ENCODE data around the gene LRCH4. TPM values are rescaled to one million over a fixed set of nuclear protein-coding genes. Genes with fewer than 3 reads are reported as not detected.
A peak's percentile ranks its signal among the peaks of the same experiment; 100 is the strongest.

Gene LRCH4
- total RNA-seq, 6 experiments from 2014 or later, result 19.5 to 39.1 (median 24.7) TPM

- Histone ChIP-seq H3K36me3 (peaks cover 0 to 51% (median 22%) of the 10 kb centered on the region in 4 donors), H3K27ac (peak overlapping the region in 2 of 3 donors; percentile 40 to 96), H3K9me3 (no peaks in the 10 kb centered on the region), H3K4me3 (no peak overlapping the region), H3K27me3 (no peaks in the 10 kb centered on the region), H3K4me1 (peaks cover 0 to 53% (median 26%) of the 10 kb centered on the region in 4 donors)
- TF ChIP-seq CTCF (IDR thresholded peaks at IDR 0.05) (peak; percentile 90 to 94 (median 91)), POLR2A (IDR thresholded peaks at IDR 0.05) (no peak)
- ATAC-seq (peak; percentile 16 to 37 (median 30)), DNase-seq (peak in 2 of 3 donors; percentile 79 to 85)
- intact Hi-C loops (cut with DNase I), result loop anchor here (5.0 to 10.0 kb wide), 3 partner anchors 87 to 131 kb away; partner anchors contain the start of genes GIGYF1 (in 1 of the 2) and TSC22D4 (in 1 of the 2)
- 41% methylated on average over 10 of the region's 12 CpGs for WGBS (ENCODE audit: insufficient coverage, low coverage, low lambda C conversion rate, missing lambda C conversion rate)
Observed at GRCh38 chr7:100563809-100564400, 22.0 kb downstream of the LRCH4 start.

GRCh38 chr7:100563100-100563564 lies 22.8 kb downstream of the LRCH4 start:
- peaks cover 0 to 57% (median 23%) of the 10 kb centered on the region in 4 donors for H3K36me3 ChIP-seq
- no peak for TF ChIP-seq CTCF (IDR thresholded peaks at IDR 0.05)
- no peak for TF ChIP-seq POLR2A (IDR thresholded peaks at IDR 0.05)
- intact Hi-C loops (cut with DNase I), result loop anchor here (5.0 to 10.0 kb wide), 3 partner anchors 86 to 132 kb away; partner anchors contain the start of genes GIGYF1 (in 1 of the 2) and TSC22D4 (in 1 of the 2)
- no peaks in the 10 kb centered on the region for H3K9me3 ChIP-seq
- WGBS (ENCODE audit: insufficient coverage, low coverage, low lambda C conversion rate, missing lambda C conversion rate), result 79% methylated on average over 5 of the region's 8 CpGs
- H3K4me1 ChIP-seq, result peaks cover 0 to 47% (median 23%) of the 10 kb centered on the region in 4 donors
- no peak for ATAC-seq
- H3K27ac ChIP-seq, result no peak overlapping the region
- no peak for DNase-seq
- H3K27me3 ChIP-seq, result no peaks in the 10 kb centered on the region
- no peak overlapping the region for H3K4me3 ChIP-seq

- peak in 2 of 3 donors; percentile 43 to 64 for DNase-seq
- TF ChIP-seq CTCF (IDR thresholded peaks at IDR 0.05), result no peak
- no peak for TF ChIP-seq POLR2A (IDR thresholded peaks at IDR 0.05)
- intact Hi-C loops (cut with DNase I), result loop anchor here (5.0 to 10.0 kb wide), 3 partner anchors 85 to 132 kb away; partner anchors contain the start of genes GIGYF1 (in 1 of the 2) and TSC22D4 (in 1 of the 2)
- no peaks in the 10 kb centered on the region for H3K27me3 ChIP-seq
- ATAC-seq, result no peak
- no peak overlapping the region for H3K4me3 ChIP-seq
- H3K27ac ChIP-seq, result peak overlapping the region in 1 of 3 donors; percentile 6
- H3K9me3 ChIP-seq, result no peaks in the 10 kb centered on the region
- H3K36me3 ChIP-seq, result peaks cover 0 to 64% (median 26%) of the 10 kb centered on the region in 4 donors
- H3K4me1 ChIP-seq, result peaks cover 0 to 40% (median 19%) of the 10 kb centered on the region in 4 donors
- 71% methylated on average over 14 of the region's 26 CpGs for WGBS (ENCODE audit: insufficient coverage, low coverage, low lambda C conversion rate, missing lambda C conversion rate)
Observed at GRCh38 chr7:100562195-100563099, 23.5 kb downstream of the LRCH4 start.

GRCh38 chr7:100561491-100562194 lies 24.3 kb downstream of the LRCH4 start:
- DNase-seq (no peak), ATAC-seq (no peak)
- Histone ChIP-seq H3K4me1 (peaks cover 0 to 34% (median 16%) of the 10 kb centered on the region in 4 donors), H3K27ac (peak overlapping the region in 1 of 3 donors; percentile 6), H3K27me3 (no peaks in the 10 kb centered on the region), H3K4me3 (no peak overlapping the region), H3K36me3 (peaks cover 0 to 72% (median 30%) of the 10 kb centered on the region in 4 donors), H3K9me3 (no peaks in the 10 kb centered on the region)
- 80% methylated on average over 1 of the region's 12 CpGs for WGBS (ENCODE audit: insufficient coverage, low coverage, low lambda C conversion rate, missing lambda C conversion rate)
- TF ChIP-seq CTCF (IDR thresholded peaks at IDR 0.05) (no peak), POLR2A (IDR thresholded peaks at IDR 0.05) (no peak)
- intact Hi-C loops (cut with DNase I), result loop anchor here (5.0 to 10.0 kb wide), 3 partner anchors 84 to 133 kb away; partner anchors contain the start of genes GIGYF1 (in 1 of the 2) and TSC22D4 (in 1 of the 2)

Measured in right lobe of liver (tissue), 6 donors.